Endothelial cell of umbilical vein (primary cell): ENCODE results near the gene MUCL3. TPM values are rescaled to one million over a fixed set of nuclear protein-coding genes. Genes with fewer than 3 reads are reported as not detected.
A peak's percentile ranks its signal among the peaks of the same experiment; 100 is the strongest.

Experiments
- BruUV-seq: library from RNA; stranded (reverse); fragments of 400-500 nt; replicated peaks from 2 replicates; lab custom pipeline; 2021; lab: Mats Ljungman, UMichigan
- CTCF ChIA-PET: fragments of 300-600, 350-600 bp; sonication (Branson Sonifier 250); formaldehyde crosslinking; loops from one replicate; lab custom pipeline; 2021; ENCODE audit warnings: antibody characterized with exemption, inconsistent platforms; lab: Charles Lee
- POLR2A ChIA-PET: fragments of 300-600, 350-600 bp; sonication (Branson Sonifier 250); formaldehyde crosslinking; loops from one replicate; lab custom pipeline; 2021; ENCODE audit warnings: antibody characterized with exemption, inconsistent platforms; lab: Charles Lee
- DNase-seq: peaks from one replicate; pipeline ENCODE4 v3.0.0-alpha.2; 2011; ENCODE audit warnings: low read depth, low spot score
- FAIRE-seq: peaks from 2 replicates; lab custom pipeline; 2011; peaks lifted over from hg19 to GRCh38; lab: Jason Lieb, UNC
- H2AFZ ChIP-seq: 2 replicates; pipeline ENCODE4 v1.6.0; 2012; ENCODE audit warnings: low read depth, low read length, control low read depth, inconsistent platforms
- H3K27ac ChIP-seq: 2 replicates; pipeline ENCODE4 v1.5.1; 2011; ENCODE audit warnings: low read depth, mild to moderate bottlenecking, control low read depth, low read length, moderate library complexity; ENCODE audit not compliant: insufficient read depth
- H3K27me3 ChIP-seq, 2 experiments: 2 replicates each; pipeline versions ENCODE4 v1.6.0 to v1.6.1; 2011; ENCODE audit warnings: low read length in 2 of 2, mixed read lengths in 1 of 2; ENCODE audit not compliant: control insufficient read depth in 2 of 2, insufficient read depth in 2 of 2
- H3K36me3 ChIP-seq, 2 experiments: 2 replicates in 1 of 2; 3 replicates in 1 of 2; pipeline ENCODE4 v1.5.1; 2011; ENCODE audit warnings: low read length in 2 of 2, mild to moderate bottlenecking in 1 of 2, moderate library complexity in 1 of 2; ENCODE audit not compliant: control insufficient read depth in 2 of 2, insufficient read depth in 2 of 2; ENCODE audit errors: extremely low read depth in 1 of 2
- H3K4me1 ChIP-seq: 3 replicates; pipeline ENCODE4 v1.5.1; 2011; ENCODE audit warnings: mild to moderate bottlenecking, low read length; ENCODE audit not compliant: control insufficient read depth, insufficient read depth; ENCODE audit errors: extremely low read depth
- H3K4me2 ChIP-seq: 2 replicates; pipeline ENCODE4 v1.6.1; 2011; ENCODE audit warnings: low read length, control low read depth, mixed read lengths; ENCODE audit not compliant: insufficient read depth
- H3K4me3 ChIP-seq, 3 experiments: fragments of 200-600 bp in 1 of 3; sonication (generic), shearing (Covaris generic) in 1 of 3; replicated peaks in 1 of 3; 2 replicates each; pipeline ENCODE4 v1.5.1; 2011 to 2016; ENCODE audit warnings: control low read depth in 3 of 3, low read length in 3 of 3, mild to moderate bottlenecking in 2 of 3, inconsistent platforms in 1 of 3, low read depth in 1 of 3, moderate library complexity in 1 of 3; ENCODE audit not compliant: insufficient read depth in 1 of 3
- H3K79me2 ChIP-seq: 2 replicates; pipeline ENCODE4 v1.6.0; 2012; ENCODE audit warnings: low read length, inconsistent platforms; ENCODE audit not compliant: control insufficient read depth, insufficient read depth
- H3K9ac ChIP-seq: replicated peaks from 2 replicates; pipeline ENCODE3; 2011; ENCODE audit warnings: low read length, control low read depth; ENCODE audit not compliant: insufficient read depth; ENCODE audit errors: extremely low read depth
- H3K9me1 ChIP-seq: replicated peaks from 3 replicates; pipeline ENCODE4 v1.6.0; 2011; ENCODE audit warnings: mild to moderate bottlenecking, low read length; ENCODE audit not compliant: control insufficient read depth, insufficient read depth; ENCODE audit errors: extremely low read depth
- H3K9me3 ChIP-seq: replicated peaks from 2 replicates; pipeline ENCODE4 v1.5.1; 2012; ENCODE audit warnings: low read length, inconsistent platforms; ENCODE audit not compliant: control insufficient read depth, insufficient read depth
- H4K20me1 ChIP-seq: replicated peaks from 2 replicates; pipeline ENCODE3; 2011; ENCODE audit warnings: mild to moderate bottlenecking, low read length; ENCODE audit not compliant: control insufficient read depth, insufficient read depth; ENCODE audit errors: extremely low read depth
- EZH2 ChIP-seq: IDR thresholded peaks from 2 replicates; pipeline ENCODE4 v1.6.1; 2012; ENCODE audit warnings: borderline replicate concordance, low read depth, mild to moderate bottlenecking, moderate library complexity, low read length, inconsistent platforms; ENCODE audit not compliant: severe bottlenecking
- FOS ChIP-seq: IDR thresholded peaks from 2 replicates; pipeline ENCODE4 v1.6.1; 2011; ENCODE audit warnings: mild to moderate bottlenecking, low read length, moderate library complexity, borderline replicate concordance; ENCODE audit not compliant: insufficient read depth
- GATA2 ChIP-seq: IDR thresholded peaks from 2 replicates; pipeline ENCODE4 v1.7.0; 2011; ENCODE audit warnings: low read depth, mild to moderate bottlenecking, moderate library complexity, mixed read lengths, low read length; ENCODE audit not compliant: insufficient read length, insufficient read depth
- JUN ChIP-seq: IDR thresholded peaks from 2 replicates; pipeline ENCODE4 v1.6.1; 2011; ENCODE audit warnings: borderline replicate concordance, low read depth; ENCODE audit not compliant: insufficient read length, insufficient read depth
- MYC ChIP-seq: IDR thresholded peaks from one replicate; pipeline ENCODE4 v1.6.1; 2011; ENCODE audit warnings: mild to moderate bottlenecking, low read depth, low read length
- POLR2A ChIP-seq: IDR thresholded peaks from 2 replicates; pipeline ENCODE4 v1.6.1; 2012; ENCODE audit warnings: low read depth, mild to moderate bottlenecking, control low read depth, low read length
- POLR2AphosphoS5 ChIP-seq: IDR thresholded peaks from 2 replicates; pipeline ENCODE4 v1.6.1; 2012; ENCODE audit warnings: low read depth, mild to moderate bottlenecking, control low read depth, low read length, moderate library complexity; ENCODE audit not compliant: insufficient read depth
- dilution Hi-C: fragments of 300-500 bp; cut with MboI; formaldehyde crosslinking; loops from one replicate; pipeline ENCODE4 v1.15.0; 2019; ENCODE audit warnings: low sequenced_read_pairs; ENCODE audit not compliant: extremely low pct_ligation_motif_present
- intact Hi-C: fragments of 100-400 bp; cut with micrococcal nuclease; formaldehyde crosslinking; loops from one replicate; pipeline ENCODE4 v1.10.0; 2022
- polyA plus RNA-seq, 4 experiments: library from polyadenylated mRNA; depleted of rRNA in 3 of 4; stranded (reverse) in 3 of 4; unstranded in 1 of 4; fragments of >200 nt; gene quantifications; 2 replicates each; pipeline versions ENCODE4 v1.2.1 to v1.2.3, GENCODE V29; 2011 to 2012; ENCODE audit warnings: missing spikeins in 1 of 4
- total RNA-seq: library from RNA; stranded (reverse); gene quantifications from 2 replicates; pipeline ENCODE4 v1.2.3, GENCODE V29; 2021
- TF ChIP-seq, protein P1 (sequence below): IDR thresholded peaks from 2 replicates; pipeline ENCODE4 v1.6.1; 2011; ENCODE audit not compliant: insufficient read depth, insufficient read length
- TF ChIP-seq, protein P2 (sequence below), 2 donors: IDR thresholded peaks; 1 replicate in 1 of 2; 2 replicates in 1 of 2; pipeline ENCODE4 v1.5.1; 2011; ENCODE audit warnings: low read length in 2 of 2, mild to moderate bottlenecking in 2 of 2, moderate library complexity in 2 of 2, control low read depth in 1 of 2, inconsistent platforms in 1 of 2, low read depth in 1 of 2; ENCODE audit not compliant: insufficient read depth in 1 of 2; ENCODE audit errors: extremely low read depth in 1 of 2

MUCL3 gene
- total and polyA plus RNA-seq, 2 donors (not counting 3 experiments of a cell fraction or from before 2014, with no cell fraction given) = not detected

DNA sequence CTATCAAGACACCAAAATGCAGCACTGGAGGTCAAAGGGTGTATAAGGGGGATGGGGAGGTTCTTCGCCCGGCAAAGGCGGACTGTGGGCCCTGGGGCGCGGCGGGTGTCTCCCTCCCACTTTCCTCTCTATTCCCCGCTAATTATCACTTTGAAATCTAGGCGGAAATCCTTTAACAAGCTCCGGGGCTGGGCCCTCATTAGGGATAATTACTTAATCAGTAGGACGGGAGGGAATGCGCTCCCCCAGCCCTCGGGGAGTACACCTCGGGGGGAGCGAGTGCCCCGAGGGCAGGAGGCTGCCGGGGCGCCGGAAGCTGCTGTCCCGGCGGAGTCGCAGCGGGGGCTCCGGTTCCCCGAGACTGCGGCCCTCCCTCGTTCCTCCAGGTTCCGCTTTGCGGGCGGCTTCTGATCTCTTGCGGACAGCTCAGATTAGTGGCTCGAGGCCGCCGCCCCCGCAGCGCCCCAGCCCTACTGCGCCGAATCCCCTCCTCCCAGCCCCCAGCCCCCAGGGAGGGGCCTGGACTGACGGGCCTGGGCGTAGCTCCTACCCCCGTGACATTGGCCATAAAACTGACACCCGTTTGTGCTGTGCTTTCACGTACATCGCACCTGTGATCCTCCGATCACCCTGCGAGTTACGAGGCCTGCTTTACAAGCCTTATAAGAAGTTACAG is 14.7 kb downstream of the MUCL3 start:
- POLR2A ChIA-PET = no interaction called here
- Histone ChIP-seq H3K9me3 (no peaks in the 10 kb centered on the region), H3K9me1 (no peaks in the 10 kb centered on the region), H3K4me2 (peak overlapping the region; percentile 72), H3K9ac (peak overlapping the region; percentile 37), H2AFZ (peak overlapping the region; percentile 59), H4K20me1 (no peaks in the 10 kb centered on the region), H3K4me1 (peaks cover 5% of the 10 kb centered on the region), H3K79me2 (no peaks in the 10 kb centered on the region), H3K27ac (no peak overlapping the region), H3K27me3 (peaks cover 50 to 53% of the 10 kb centered on the region in 2 experiments), H3K36me3 (no peaks in the 10 kb centered on the region), H3K4me3 (peak overlapping the region in 2 of 3 experiments; percentile 22 to 45)
- FAIRE-seq = no peak
- BruUV-seq = no TSS peak
- no peak for DNase-seq
- dilution Hi-C loops (no loop called here), intact Hi-C loops (no loop called here)
- CTCF ChIA-PET = interaction anchor here (0.6 to 3.4 kb wide), 4 partner anchors 13 to 411 kb away, joined by 3 to 16 read pairs (median 6); no protein-coding TSS in a partner anchor
- TF ChIP-seq, protein P1, sequence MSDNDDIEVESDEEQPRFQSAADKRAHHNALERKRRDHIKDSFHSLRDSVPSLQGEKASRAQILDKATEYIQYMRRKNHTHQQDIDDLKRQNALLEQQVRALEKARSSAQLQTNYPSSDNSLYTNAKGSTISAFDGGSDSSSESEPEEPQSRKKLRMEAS = no peak
- TF ChIP-seq EZH2 = peak; percentile 60

- dilution Hi-C loops = no loop called here
- no peaks in the 10 kb centered on the region for H3K9me1 ChIP-seq
- CTCF ChIA-PET = interaction anchor here (3.4 kb wide), 1 partner anchor 15 kb away, joined by 16 read pairs; no protein-coding TSS in a partner anchor
- H3K27ac ChIP-seq = no peak overlapping the region
- no peaks in the 10 kb centered on the region for H3K9me3 ChIP-seq
- no peak overlapping the region for H3K4me2 ChIP-seq
- H3K79me2 ChIP-seq = no peaks in the 10 kb centered on the region
- TF ChIP-seq, protein P2, sequence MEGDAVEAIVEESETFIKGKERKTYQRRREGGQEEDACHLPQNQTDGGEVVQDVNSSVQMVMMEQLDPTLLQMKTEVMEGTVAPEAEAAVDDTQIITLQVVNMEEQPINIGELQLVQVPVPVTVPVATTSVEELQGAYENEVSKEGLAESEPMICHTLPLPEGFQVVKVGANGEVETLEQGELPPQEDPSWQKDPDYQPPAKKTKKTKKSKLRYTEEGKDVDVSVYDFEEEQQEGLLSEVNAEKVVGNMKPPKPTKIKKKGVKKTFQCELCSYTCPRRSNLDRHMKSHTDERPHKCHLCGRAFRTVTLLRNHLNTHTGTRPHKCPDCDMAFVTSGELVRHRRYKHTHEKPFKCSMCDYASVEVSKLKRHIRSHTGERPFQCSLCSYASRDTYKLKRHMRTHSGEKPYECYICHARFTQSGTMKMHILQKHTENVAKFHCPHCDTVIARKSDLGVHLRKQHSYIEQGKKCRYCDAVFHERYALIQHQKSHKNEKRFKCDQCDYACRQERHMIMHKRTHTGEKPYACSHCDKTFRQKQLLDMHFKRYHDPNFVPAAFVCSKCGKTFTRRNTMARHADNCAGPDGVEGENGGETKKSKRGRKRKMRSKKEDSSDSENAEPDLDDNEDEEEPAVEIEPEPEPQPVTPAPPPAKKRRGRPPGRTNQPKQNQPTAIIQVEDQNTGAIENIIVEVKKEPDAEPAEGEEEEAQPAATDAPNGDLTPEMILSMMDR (IDR thresholded peaks at IDR 0.05; ENCODE audit: extremely low read depth in 1 of 2, insufficient read depth in 1 of 2, low read depth in 1 of 2, low read length in 2 of 2) = no peak
- TF ChIP-seq POLR2AphosphoS5 (no peak), GATA2 (no peak), EZH2 (no peak), MYC (no peak), FOS (no peak), JUN (no peak), POLR2A (no peak)
- TF ChIP-seq, protein P1 = no peak
- no peak overlapping the region for H2AFZ ChIP-seq
- intact Hi-C loops = no loop called here
- no peak for FAIRE-seq
- no peak for DNase-seq
- H3K9ac ChIP-seq = no peak overlapping the region
- no peaks in the 10 kb centered on the region for H4K20me1 ChIP-seq
- BruUV-seq = no TSS peak
- POLR2A ChIA-PET = no interaction called here
- H3K4me1 ChIP-seq = peaks cover 5% of the 10 kb centered on the region
- H3K4me3 ChIP-seq = no peak overlapping the region
- peaks cover 48 to 54% of the 10 kb centered on the region in 2 experiments for H3K27me3 ChIP-seq
- H3K36me3 ChIP-seq = no peaks in the 10 kb centered on the region
Measured at GRCh38 chr6:30957716-30958115, 16.9 kb downstream of the MUCL3 start.
